MCF 10A (cell line): ENCODE measurements around the gene HS3ST5. TPM values are rescaled to one million over a fixed set of nuclear protein-coding genes. Genes with fewer than 3 reads are reported as not detected.

ENCODE experiments used
- BruUV-seq: library from RNA; stranded (reverse); fragments of 400-500 nt; replicated peaks from 2 replicates; lab custom pipeline; 2021; lab: Mats Ljungman, UMichigan
- CTCF ChIA-PET: fragments of 300-600 bp; sonication (Branson Sonifier 250); formaldehyde crosslinking; extraction: SDS; loops from one replicate; lab custom pipeline; 2021; ENCODE audit warnings: antibody characterized with exemption, inconsistent platforms; lab: Yijun Ruan, JAX
- POLR2A ChIA-PET: fragments of 300-600, 350-650 bp; sonication (Branson Sonifier 250); formaldehyde crosslinking; extraction: SDS; loops from one replicate; lab custom pipeline; 2020; ENCODE audit warnings: antibody characterized with exemption, inconsistent platforms; lab: Yijun Ruan, JAX
- DNase-seq: peaks from one replicate; pipeline ENCODE4 v3.0.0-alpha.2; 2018; ENCODE audit not compliant: unreplicated experiment
- H3K27ac Mint-ChIP-seq: one replicate; pipeline ENCODE4 v1.8.0; 2022; ENCODE audit warnings: mild to moderate bottlenecking, low read depth, mixed read lengths; ENCODE audit not compliant: unreplicated experiment
- H3K27me3 Mint-ChIP-seq: one replicate; pipeline ENCODE4 v1.8.0; 2022; ENCODE audit warnings: mixed read lengths; ENCODE audit not compliant: insufficient read depth, unreplicated experiment
- H3K36me3 Mint-ChIP-seq: one replicate; pipeline ENCODE4 v1.8.0; 2022; ENCODE audit warnings: mild to moderate bottlenecking, moderate library complexity, mixed read lengths; ENCODE audit not compliant: insufficient read depth, unreplicated experiment
- H3K4me1 Mint-ChIP-seq: one replicate; pipeline ENCODE4 v1.8.0; 2022; ENCODE audit warnings: mixed read lengths; ENCODE audit not compliant: insufficient read depth, unreplicated experiment
- H3K4me3 Mint-ChIP-seq: one replicate; pipeline ENCODE4 v1.8.0; 2022; ENCODE audit warnings: mild to moderate bottlenecking, moderate library complexity, mixed read lengths; ENCODE audit not compliant: unreplicated experiment
- H3K9me3 Mint-ChIP-seq: one replicate; pipeline ENCODE4 v1.8.0; 2022; ENCODE audit warnings: mixed read lengths; ENCODE audit not compliant: unreplicated experiment
- CTCF ChIP-seq: fragments of 200-600 bp; IDR thresholded peaks from one replicate; pipeline ENCODE4 v1.8.0; 2022; ENCODE audit warnings: antibody characterized with exemption, mild to moderate bottlenecking; ENCODE audit not compliant: unreplicated experiment
- intact Hi-C: fragments of 100-400 bp; cut with micrococcal nuclease; formaldehyde crosslinking; loops from 2 replicates; pipeline ENCODE4 v1.14.1; 2022
- total RNA-seq: library from RNA; stranded (reverse); gene quantifications from 2 replicates; pipeline ENCODE4 v1.2.3, GENCODE V29; 2022

HS3ST5 gene
- total RNA-seq, 1 experiment from 2014 or later, result not detected

DNA sequence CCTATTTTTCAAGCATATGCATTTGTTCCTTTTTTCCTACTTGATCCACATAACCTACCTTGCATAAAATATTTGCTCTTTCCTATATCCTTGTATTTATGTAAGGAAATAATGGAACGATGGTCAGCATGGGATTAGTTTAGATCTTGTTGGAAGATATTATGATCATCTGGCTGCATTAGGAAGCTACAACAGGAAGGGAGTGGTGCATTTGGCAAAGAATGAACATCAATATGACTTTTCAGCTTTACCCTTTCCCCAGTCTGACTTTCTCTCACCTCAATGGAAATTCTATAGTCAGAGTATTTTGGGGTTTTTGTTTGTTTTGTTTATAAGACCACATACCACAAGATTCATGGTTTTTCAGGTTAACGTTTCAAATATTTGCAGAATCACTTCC, 66.0 kb downstream of the HS3ST5 start:
- BruUV-seq, result no TSS peak
- CTCF ChIA-PET, result no interaction called here
- no peaks in the 10 kb centered on the region for H3K9me3 Mint-ChIP-seq

GRCh38 chr6:114274836-114275235, 68.0 kb downstream of the HS3ST5 start:
- intact Hi-C loops, result no loop called here
- H3K36me3 Mint-ChIP-seq, result no peaks in the 10 kb centered on the region
- ChIA-PET CTCF (no interaction called here), POLR2A (no interaction called here)
- no peak for DNase-seq
- no peaks in the 10 kb centered on the region for H3K9me3 Mint-ChIP-seq
- no peak overlapping the region for H3K4me3 Mint-ChIP-seq
- H3K27ac Mint-ChIP-seq, result no peak overlapping the region
- H3K27me3 Mint-ChIP-seq, result peaks cover 6% of the 10 kb centered on the region
- BruUV-seq, result no TSS peak
- H3K4me1 Mint-ChIP-seq, result no peaks in the 10 kb centered on the region
- TF ChIP-seq CTCF, result no peak

More for the DNA sequence above, 66.0 kb downstream of the HS3ST5 start:
- no peak for TF ChIP-seq CTCF
- Mint-ChIP-seq H3K27me3 (peaks cover 23% of the 10 kb centered on the region), H3K27ac (no peak overlapping the region), H3K4me1 (no peaks in the 10 kb centered on the region), H3K36me3 (no peaks in the 10 kb centered on the region), H3K4me3 (no peak overlapping the region)
- POLR2A ChIA-PET, result interaction anchor here (0.7 kb wide), 1 partner anchor 282 kb away, joined by 3 read pairs; no protein-coding TSS in a partner anchor
- no peak for DNase-seq
- intact Hi-C loops, result no loop called here

GRCh38 chr6:114272582-114272981, 70.2 kb downstream of the HS3ST5 start:
- no peaks in the 10 kb centered on the region for H3K4me1 Mint-ChIP-seq
- no peak overlapping the region for H3K4me3 Mint-ChIP-seq
- peaks cover 12% of the 10 kb centered on the region for H3K27me3 Mint-ChIP-seq
- ChIA-PET CTCF (interaction anchor here (1.4 kb wide), 1 partner anchor 32 kb away, joined by 5 read pairs; no protein-coding TSS in a partner anchor), POLR2A (no interaction called here)
- H3K27ac Mint-ChIP-seq, result no peak overlapping the region
- no peaks in the 10 kb centered on the region for H3K9me3 Mint-ChIP-seq
- TF ChIP-seq CTCF, result no peak
- no peaks in the 10 kb centered on the region for H3K36me3 Mint-ChIP-seq
- BruUV-seq, result no TSS peak
- intact Hi-C loops, result no loop called here
- no peak for DNase-seq

DNA sequence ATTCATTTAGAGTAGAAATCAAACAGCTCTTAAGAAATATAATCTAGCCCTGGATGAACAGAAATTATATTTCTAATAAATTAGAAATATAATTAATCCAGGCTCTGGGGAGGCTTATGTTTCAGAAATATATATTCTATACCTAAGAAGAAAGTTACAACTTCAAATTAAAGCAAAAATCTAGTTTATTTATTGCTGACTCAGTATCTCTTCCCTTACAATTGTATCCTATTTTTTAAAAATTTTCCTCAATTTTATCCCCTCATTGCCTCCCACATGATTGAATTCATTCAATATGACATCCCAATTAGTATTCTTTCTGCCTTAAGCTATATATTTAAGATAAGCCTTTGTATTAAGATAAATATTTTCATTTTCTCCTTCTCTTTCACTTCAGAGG, 71.4 kb downstream of the HS3ST5 start:
- H3K27ac Mint-ChIP-seq, result no peak overlapping the region
- BruUV-seq, result no TSS peak
- H3K4me3 Mint-ChIP-seq, result no peak overlapping the region
- H3K36me3 Mint-ChIP-seq, result no peaks in the 10 kb centered on the region
- DNase-seq, result no peak
- intact Hi-C loops, result no loop called here
- no peak for TF ChIP-seq CTCF
- ChIA-PET CTCF (interaction anchor here (1.4 kb wide), 1 partner anchor 33 kb away, joined by 5 read pairs; no protein-coding TSS in a partner anchor), POLR2A (no interaction called here)
- H3K27me3 Mint-ChIP-seq, result peaks cover 24% of the 10 kb centered on the region
- H3K4me1 Mint-ChIP-seq, result no peaks in the 10 kb centered on the region
- no peaks in the 10 kb centered on the region for H3K9me3 Mint-ChIP-seq
